HCT116 (cell line): Measurements from ENCODE around the gene INIP. TPM values are rescaled to one million over a fixed set of nuclear protein-coding genes. Genes with fewer than 3 reads are reported as not detected.

Source experiments
- ATAC-seq: fragments of 200-7000 bp; cut with Tn5 transposase; 2 replicates; pipeline ENCODE4 v1.9.1; 2020; ENCODE audit warnings: mild to moderate bottlenecking, moderate library complexity
- BruUV-seq: library from RNA; stranded (reverse); fragments of 400-500 nt; replicated peaks from 2 replicates; lab custom pipeline; 2021; lab: Mats Ljungman, UMichigan
- CTCF ChIA-PET: fragments of 300-600 bp; sonication (Branson Sonifier 250); formaldehyde crosslinking; loops from one replicate; lab custom pipeline; 2021; ENCODE audit warnings: antibody characterized with exemption; lab: Charles Lee
- POLR2A ChIA-PET: fragments of 300-600, 350-600 bp; sonication (Branson Sonifier 250); formaldehyde crosslinking; loops from one replicate; lab custom pipeline; 2021; ENCODE audit warnings: antibody characterized with exemption; lab: Charles Lee
- RAD21 ChIA-PET, 2 experiments: fragments of 300-600 bp; sonication (Branson Sonifier 250); formaldehyde crosslinking; loops; one replicate each; lab custom pipeline; 2023; ENCODE audit warnings: low total read pairs in 2 of 2; ENCODE audit not compliant: uncharacterized antibody in 2 of 2, unreplicated experiment in 2 of 2, low non-redundant PET in 1 of 2; lab: Charles Lee
- DNase-seq: peaks from one replicate; pipeline ENCODE4 v3.0.0-alpha.2; 2010; ENCODE audit warnings: low read depth, low spot score
- H2AFZ ChIP-seq: fragments of 200-600 bp; shearing (Covaris generic), sonication (generic); 2 replicates; pipeline ENCODE4 v1.6.1; 2017; ENCODE audit warnings: low read depth, mixed run types, mixed read lengths, antibody characterized with exemption, low read length; ENCODE audit not compliant: poor library complexity, severe bottlenecking
- H3K27ac ChIP-seq: 2 replicates; pipeline ENCODE4 v1.5.1; 2012; ENCODE audit warnings: low read depth, low read length
- H3K27me3 ChIP-seq: fragments of 200-600 bp; sonication (generic); 2 replicates; pipeline ENCODE4 v1.6.1; 2016; ENCODE audit warnings: mixed run types, low read length, mixed read lengths; ENCODE audit not compliant: insufficient read depth
- H3K36me3 ChIP-seq, 2 experiments: fragments of 200-500 bp in 1 of 2; fragments of 200-600 bp in 1 of 2; sonication (Bioruptor generic) in 1 of 2; sonication (generic) in 1 of 2; 2 replicates each; pipeline versions ENCODE4 v1.5.1 to v1.6.1; 2014 to 2016; ENCODE audit warnings: low read length in 2 of 2, inconsistent platforms in 1 of 2, mixed read lengths in 1 of 2, mixed run types in 1 of 2; ENCODE audit not compliant: insufficient read depth in 2 of 2, control insufficient read depth in 1 of 2
- H3K4me1 ChIP-seq, 2 experiments: fragments of 200-600 bp in 1 of 2; sonication (generic) in 1 of 2; 2 replicates each; pipeline versions ENCODE4 v1.5.1 to v1.6.1; 2012 to 2017; ENCODE audit warnings: low read length in 2 of 2, inconsistent platforms in 1 of 2, mild to moderate bottlenecking in 1 of 2, mixed read lengths in 1 of 2, mixed run types in 1 of 2, moderate library complexity in 1 of 2; ENCODE audit not compliant: insufficient read depth in 2 of 2, control insufficient read depth in 1 of 2
- H3K4me2 ChIP-seq: fragments of 200-600 bp; sonication (generic); 2 replicates; pipeline ENCODE4 v1.6.1; 2017; ENCODE audit warnings: mixed run types, low read length, mixed read lengths
- H3K4me3 ChIP-seq, 2 experiments: fragments of 200-600 bp in 1 of 2; sonication (generic) in 1 of 2; replicated peaks in 1 of 2; 2 replicates each; pipeline ENCODE4 v1.5.1; 2011 to 2016; ENCODE audit warnings: low read length in 2 of 2, control low read depth in 1 of 2, low read depth in 1 of 2, mild to moderate bottlenecking in 1 of 2, mixed read lengths in 1 of 2, mixed run types in 1 of 2
- H3K79me2 ChIP-seq: fragments of 200-600 bp; sonication (generic); 2 replicates; pipeline ENCODE4 v1.6.1; 2017; ENCODE audit warnings: mild to moderate bottlenecking, mixed run types, low read length, moderate library complexity, mixed read lengths; ENCODE audit not compliant: insufficient read depth
- H3K9ac ChIP-seq: fragments of 200-600 bp; sonication (generic); 2 replicates; pipeline ENCODE4 v1.6.1; 2016; ENCODE audit warnings: low read length, mixed read lengths
- H3K9me2 ChIP-seq: fragments of 200-600 bp; sonication (generic), shearing (Covaris generic); 2 replicates; pipeline ENCODE4 v1.6.1; 2017; ENCODE audit warnings: mixed run types, mild to moderate bottlenecking, moderate library complexity; ENCODE audit not compliant: insufficient read depth
- H3K9me3 ChIP-seq, 2 experiments: fragments of 200-500 bp in 1 of 2; fragments of 200-600 bp in 1 of 2; sonication (Bioruptor generic) in 1 of 2; sonication (generic) in 1 of 2; 2 replicates each; pipeline ENCODE4 v1.6.1; 2014 to 2017; ENCODE audit warnings: low read length in 2 of 2, mixed read lengths in 2 of 2, inconsistent platforms in 1 of 2, low read depth in 1 of 2, mild to moderate bottlenecking in 1 of 2, mixed run types in 1 of 2, moderate library complexity in 1 of 2; ENCODE audit not compliant: control insufficient read depth in 1 of 2, insufficient read depth in 1 of 2
- H4K20me1 ChIP-seq: fragments of 200-600 bp; sonication (generic), shearing (Covaris generic); 2 replicates; pipeline ENCODE4 v1.6.1; 2017; ENCODE audit warnings: mixed run types, mild to moderate bottlenecking, moderate library complexity; ENCODE audit not compliant: insufficient read depth
- EGR1 ChIP-seq: IDR thresholded peaks from 2 replicates; pipeline ENCODE4 v1.6.1; 2012; ENCODE audit warnings: low read depth
- ELF1 ChIP-seq: IDR thresholded peaks from 2 replicates; pipeline ENCODE4 v1.6.1; 2012; ENCODE audit warnings: low read depth, borderline replicate concordance
- EZH2 ChIP-seq: fragments of 200-600 bp; sonication (generic); IDR thresholded peaks from 2 replicates; pipeline ENCODE4 v1.6.1; 2017; ENCODE audit warnings: antibody characterized with exemption, mixed run types
- EZH2phosphoT487 ChIP-seq: fragments of 200-600 bp; IDR thresholded peaks from 2 replicates; pipeline ENCODE4 v1.6.1; 2018; ENCODE audit warnings: antibody characterized with exemption, borderline replicate concordance
- POLR2A ChIP-seq: IDR thresholded peaks from 2 replicates; pipeline ENCODE4 v1.7.0; 2011; ENCODE audit warnings: borderline replicate concordance; ENCODE audit not compliant: insufficient read depth, insufficient read length; ENCODE audit errors: extremely low read depth
- RAD21 ChIP-seq: IDR thresholded peaks from 2 replicates; pipeline ENCODE4 v1.6.1; 2012; ENCODE audit warnings: low read depth, mild to moderate bottlenecking
- SRF ChIP-seq: IDR thresholded peaks from 2 replicates; pipeline ENCODE4 v1.6.1; 2012; ENCODE audit warnings: low read depth
- intact Hi-C: fragments of 100-400 bp; cut with micrococcal nuclease; formaldehyde crosslinking; loops from 2 replicates; pipeline ENCODE4 v1.10.0; 2022
- total RNA-seq: library from RNA; stranded (reverse); gene quantifications from one replicate; pipeline ENCODE4 v1.2.1, GENCODE V29; 2021; ENCODE audit not compliant: unreplicated experiment
- TF ChIP-seq, protein P1 (sequence below): IDR thresholded peaks from 2 replicates; pipeline ENCODE4 v1.6.1; 2012; ENCODE audit warnings: low read depth

The INIP gene
- total RNA-seq, 1 experiment from 2014 or later = 28.9 TPM

GRCh38 chr9:112757282-112757883 is 39.5 kb upstream of the INIP start:
- TF ChIP-seq, protein P1, sequence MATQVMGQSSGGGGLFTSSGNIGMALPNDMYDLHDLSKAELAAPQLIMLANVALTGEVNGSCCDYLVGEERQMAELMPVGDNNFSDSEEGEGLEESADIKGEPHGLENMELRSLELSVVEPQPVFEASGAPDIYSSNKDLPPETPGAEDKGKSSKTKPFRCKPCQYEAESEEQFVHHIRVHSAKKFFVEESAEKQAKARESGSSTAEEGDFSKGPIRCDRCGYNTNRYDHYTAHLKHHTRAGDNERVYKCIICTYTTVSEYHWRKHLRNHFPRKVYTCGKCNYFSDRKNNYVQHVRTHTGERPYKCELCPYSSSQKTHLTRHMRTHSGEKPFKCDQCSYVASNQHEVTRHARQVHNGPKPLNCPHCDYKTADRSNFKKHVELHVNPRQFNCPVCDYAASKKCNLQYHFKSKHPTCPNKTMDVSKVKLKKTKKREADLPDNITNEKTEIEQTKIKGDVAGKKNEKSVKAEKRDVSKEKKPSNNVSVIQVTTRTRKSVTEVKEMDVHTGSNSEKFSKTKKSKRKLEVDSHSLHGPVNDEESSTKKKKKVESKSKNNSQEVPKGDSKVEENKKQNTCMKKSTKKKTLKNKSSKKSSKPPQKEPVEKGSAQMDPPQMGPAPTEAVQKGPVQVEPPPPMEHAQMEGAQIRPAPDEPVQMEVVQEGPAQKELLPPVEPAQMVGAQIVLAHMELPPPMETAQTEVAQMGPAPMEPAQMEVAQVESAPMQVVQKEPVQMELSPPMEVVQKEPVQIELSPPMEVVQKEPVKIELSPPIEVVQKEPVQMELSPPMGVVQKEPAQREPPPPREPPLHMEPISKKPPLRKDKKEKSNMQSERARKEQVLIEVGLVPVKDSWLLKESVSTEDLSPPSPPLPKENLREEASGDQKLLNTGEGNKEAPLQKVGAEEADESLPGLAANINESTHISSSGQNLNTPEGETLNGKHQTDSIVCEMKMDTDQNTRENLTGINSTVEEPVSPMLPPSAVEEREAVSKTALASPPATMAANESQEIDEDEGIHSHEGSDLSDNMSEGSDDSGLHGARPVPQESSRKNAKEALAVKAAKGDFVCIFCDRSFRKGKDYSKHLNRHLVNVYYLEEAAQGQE = no peak
- TF ChIP-seq ELF1 (no peak), SRF (no peak), RAD21 (no peak), POLR2A (no peak), EGR1 (no peak), EZH2phosphoT487 (no peak), EZH2 (no peak)
- Histone ChIP-seq H2AFZ (no peak overlapping the region), H3K27me3 (no peaks in the 10 kb centered on the region), H3K9ac (no peak overlapping the region), H3K27ac (no peak overlapping the region), H3K4me2 (0 out of 2 replicates have a peak overlapping the region, but pooled peaks have one; percentile 3), H3K9me3 (no peaks in the 10 kb centered on the region), H3K36me3 (no peaks in the 10 kb centered on the region), H3K79me2 (peaks cover 9% of the 10 kb centered on the region; the same call in 1 of the 2 replicates), H4K20me1 (no peaks in the 10 kb centered on the region), H3K4me3 (no peak overlapping the region), H3K9me2 (no peaks in the 10 kb centered on the region), H3K4me1 (peaks cover 18 to 55% of the 10 kb centered on the region in 2 experiments)
- no peak for DNase-seq
- CTCF ChIA-PET = no interaction called here
- intact Hi-C loops = no loop called here
- BruUV-seq = no TSS peak
- POLR2A ChIA-PET = no interaction called here
- RAD21 ChIA-PET = no interaction called here
- ATAC-seq = no peak
